Activated CD8-positive, alpha-beta T cell treated with anti-CD3 and anti-CD28 coated beads for 36 hours (primary cell): ENCODE measurements around the gene UBAP1L. TPM values are rescaled to one million over a fixed set of nuclear protein-coding genes. Genes with fewer than 3 reads are reported as not detected.

Source experiments
- ATAC-seq: fragments of 200-7000 bp; cut with Tn5 transposase; one replicate; pipeline ENCODE4 v1.10.0; 2021; ENCODE audit warnings: mild to moderate bottlenecking, moderate library complexity
- CTCF ChIA-PET: fragments of 350-600 bp; sonication (Branson Sonifier 250); formaldehyde crosslinking; loops from one replicate; lab custom pipeline; 2021; ENCODE audit warnings: antibody characterized with exemption; lab: Charles Lee
- POLR2A ChIA-PET: fragments of 350-600 bp; sonication (Branson Sonifier 250); formaldehyde crosslinking; loops from one replicate; lab custom pipeline; 2021; ENCODE audit warnings: antibody characterized with exemption; lab: Charles Lee
- DNase-seq: peaks from one replicate; pipeline ENCODE4 v3.0.0-alpha.2; 2020
- H3K27ac Mint-ChIP-seq: one replicate; pipeline ENCODE4 v1.8.0; 2021; ENCODE audit warnings: mild to moderate bottlenecking, mixed read lengths
- H3K27me3 Mint-ChIP-seq: one replicate; pipeline ENCODE4 v1.8.0; 2021; ENCODE audit warnings: mixed read lengths
- H3K36me3 Mint-ChIP-seq: one replicate; pipeline ENCODE4 v1.8.0; 2021; ENCODE audit warnings: low read depth, mixed read lengths
- H3K4me1 Mint-ChIP-seq: one replicate; pipeline ENCODE4 v1.8.0; 2021; ENCODE audit warnings: low read depth, mixed read lengths
- H3K4me3 Mint-ChIP-seq: one replicate; pipeline ENCODE4 v1.8.0; 2021; ENCODE audit warnings: mild to moderate bottlenecking, moderate library complexity, mixed read lengths
- H3K9me3 Mint-ChIP-seq: one replicate; pipeline ENCODE4 v1.8.0; 2021; ENCODE audit warnings: mixed read lengths
- intact Hi-C: fragments of 100-400 bp; cut with micrococcal nuclease; formaldehyde crosslinking; loops from one replicate; pipeline ENCODE4 v1.10.0; 2022
- total RNA-seq, 2 experiments: library from RNA; stranded (reverse); gene quantifications; one replicate each; pipeline ENCODE4 v1.2.3, GENCODE V29; 2021
- TF ChIP-seq, protein P1 (sequence below): fragments of 200-600 bp; IDR thresholded peaks from one replicate; pipeline ENCODE4 v1.8.0; 2022; ENCODE audit warnings: antibody characterized with exemption, mild to moderate bottlenecking

Gene UBAP1L
- total RNA-seq, 2 experiments from 2014 or later, result 2.9 to 3.3 TPM

GRCh38 chr15:65059931-65060596 is 54.9 kb downstream of the UBAP1L start:
- intact Hi-C loops, result no loop called here
- ATAC-seq, result no peak
- CTCF ChIA-PET, result interaction anchor here (1.0 to 1.7 kb wide), 2 partner anchors 13 to 41 kb away, joined by 3 to 5 read pairs; no protein-coding TSS in a partner anchor
- H3K36me3 Mint-ChIP-seq, result no peaks in the 10 kb centered on the region
- no peak overlapping the region for H3K4me3 Mint-ChIP-seq
- DNase-seq, result no peak
- H3K27ac Mint-ChIP-seq, result no peak overlapping the region
- TF ChIP-seq, protein P1, sequence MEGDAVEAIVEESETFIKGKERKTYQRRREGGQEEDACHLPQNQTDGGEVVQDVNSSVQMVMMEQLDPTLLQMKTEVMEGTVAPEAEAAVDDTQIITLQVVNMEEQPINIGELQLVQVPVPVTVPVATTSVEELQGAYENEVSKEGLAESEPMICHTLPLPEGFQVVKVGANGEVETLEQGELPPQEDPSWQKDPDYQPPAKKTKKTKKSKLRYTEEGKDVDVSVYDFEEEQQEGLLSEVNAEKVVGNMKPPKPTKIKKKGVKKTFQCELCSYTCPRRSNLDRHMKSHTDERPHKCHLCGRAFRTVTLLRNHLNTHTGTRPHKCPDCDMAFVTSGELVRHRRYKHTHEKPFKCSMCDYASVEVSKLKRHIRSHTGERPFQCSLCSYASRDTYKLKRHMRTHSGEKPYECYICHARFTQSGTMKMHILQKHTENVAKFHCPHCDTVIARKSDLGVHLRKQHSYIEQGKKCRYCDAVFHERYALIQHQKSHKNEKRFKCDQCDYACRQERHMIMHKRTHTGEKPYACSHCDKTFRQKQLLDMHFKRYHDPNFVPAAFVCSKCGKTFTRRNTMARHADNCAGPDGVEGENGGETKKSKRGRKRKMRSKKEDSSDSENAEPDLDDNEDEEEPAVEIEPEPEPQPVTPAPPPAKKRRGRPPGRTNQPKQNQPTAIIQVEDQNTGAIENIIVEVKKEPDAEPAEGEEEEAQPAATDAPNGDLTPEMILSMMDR, result no peak
- peaks cover 2% of the 10 kb centered on the region for H3K27me3 Mint-ChIP-seq
- POLR2A ChIA-PET, result no interaction called here
- peaks cover 3% of the 10 kb centered on the region for H3K9me3 Mint-ChIP-seq
- H3K4me1 Mint-ChIP-seq, result no peaks in the 10 kb centered on the region

- H3K27me3 Mint-ChIP-seq, result peaks cover 2% of the 10 kb centered on the region
- CTCF ChIA-PET, result interaction anchor here (1.0 to 6.4 kb wide), 3 partner anchors 14 to 42 kb away, joined by 3 to 37 read pairs (median 5); partner anchors contain the start of gene KBTBD13
- intact Hi-C loops, result no loop called here
- H3K36me3 Mint-ChIP-seq, result no peaks in the 10 kb centered on the region
- no peak overlapping the region for H3K27ac Mint-ChIP-seq
- POLR2A ChIA-PET, result no interaction called here
- TF ChIP-seq, protein P1, result no peak
- DNase-seq (no peak), ATAC-seq (no peak)
- no peaks in the 10 kb centered on the region for H3K4me1 Mint-ChIP-seq
- no peak overlapping the region for H3K4me3 Mint-ChIP-seq
- H3K9me3 Mint-ChIP-seq, result peaks cover 3% of the 10 kb centered on the region
Observed at GRCh38 chr15:65059369-65059750, 55.6 kb downstream of the UBAP1L start.

DNA sequence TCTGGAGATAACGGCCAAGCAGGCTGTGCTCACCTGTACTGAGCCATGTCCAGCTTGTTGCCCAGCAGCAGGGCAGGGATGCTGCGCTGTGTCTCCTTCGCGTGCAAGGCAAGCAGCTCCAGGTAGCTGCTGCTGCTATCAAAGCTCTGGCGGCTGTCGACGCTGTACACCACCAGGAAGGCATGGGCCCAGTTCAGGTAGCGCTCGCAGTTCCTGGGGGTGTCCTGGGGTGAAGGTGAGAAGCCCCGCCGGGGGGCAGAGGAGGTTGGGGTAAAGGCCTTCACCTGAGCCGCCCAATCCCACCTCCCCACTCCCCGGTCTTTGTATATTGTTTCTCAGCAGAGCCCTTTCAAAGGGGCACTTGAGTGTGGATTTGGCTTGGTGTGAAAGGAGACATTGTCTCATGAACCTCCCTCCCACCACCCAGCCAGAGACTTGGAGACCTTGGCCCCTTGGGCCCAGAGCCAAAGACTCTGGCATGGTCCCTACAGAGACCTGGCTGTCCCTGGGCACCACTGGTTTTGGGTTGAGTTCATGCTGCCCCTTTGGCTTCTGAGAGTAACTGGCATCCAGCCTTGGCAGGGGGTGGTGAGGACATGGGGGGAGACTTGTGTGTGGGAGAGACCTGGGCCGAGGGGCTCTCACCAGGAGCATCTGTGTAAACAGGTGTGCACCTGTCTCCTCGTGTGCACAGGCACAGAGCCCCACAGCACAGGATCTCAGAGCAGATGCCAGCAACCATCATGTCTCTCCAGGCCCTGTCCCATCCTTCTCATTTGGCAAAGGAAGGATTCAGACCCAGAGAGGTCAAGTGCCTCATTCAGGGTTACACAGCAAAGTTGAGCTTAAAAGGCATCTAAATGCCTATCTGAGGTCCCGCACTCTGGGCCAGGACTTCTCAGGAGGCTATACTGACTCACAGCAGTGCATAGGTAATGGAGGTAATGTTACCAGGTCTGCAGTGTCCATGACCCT is 56.3 kb downstream of the UBAP1L start:
- Mint-ChIP-seq H3K9me3 (peaks cover 3% of the 10 kb centered on the region), H3K27ac (no peak overlapping the region), H3K4me1 (no peaks in the 10 kb centered on the region), H3K36me3 (no peaks in the 10 kb centered on the region), H3K27me3 (no peaks in the 10 kb centered on the region), H3K4me3 (no peak overlapping the region)
- POLR2A ChIA-PET, result no interaction called here
- CTCF ChIA-PET, result interaction anchor here (1.0 to 6.4 kb wide), 3 partner anchors 14 to 43 kb away, joined by 3 to 37 read pairs (median 5); partner anchors contain the start of gene KBTBD13
- DNase-seq (no peak), ATAC-seq (no peak)
- TF ChIP-seq, protein P1, result no peak
- intact Hi-C loops, result no loop called here

- POLR2A ChIA-PET, result no interaction called here
- Mint-ChIP-seq H3K27ac (no peak overlapping the region), H3K4me3 (no peak overlapping the region), H3K27me3 (no peaks in the 10 kb centered on the region), H3K36me3 (no peaks in the 10 kb centered on the region), H3K4me1 (no peaks in the 10 kb centered on the region), H3K9me3 (peaks cover 3% of the 10 kb centered on the region)
- intact Hi-C loops, result no loop called here
- no peak for ATAC-seq
- no peak for DNase-seq
- CTCF ChIA-PET, result interaction anchor here (6.4 kb wide), 1 partner anchor 20 kb away, joined by 37 read pairs; the partner anchor contains the start of gene KBTBD13
- TF ChIP-seq, protein P1, result no peak
Observed at GRCh38 chr15:65057549-65057940, 57.5 kb downstream of the UBAP1L start.
